Spleen (tissue), 11 donors: ENCODE results near the gene PTK7. TPM values are rescaled to one million over a fixed set of nuclear protein-coding genes. Genes with fewer than 3 reads are reported as not detected.

Experiments
- DNase-seq: peaks from one replicate; pipeline ENCODE4 v3.0.0-alpha.2; 2020
- H3K27ac ChIP-seq, 8 donors: fragments of 200-600 bp; sonication (generic) in 7 of 8; 1 replicate in 4 of 8; 2 replicates in 4 of 8; pipeline versions ENCODE4 v1.5.0 to v1.8.0; 2016 to 2021; ENCODE audit warnings: inconsistent platforms in 4 of 8, mild to moderate bottlenecking in 4 of 8, moderate library complexity in 1 of 8
- H3K27me3 ChIP-seq, 7 donors: fragments of 200-600 bp; sonication (generic) in 6 of 7; replicated peaks in 1 of 7; 1 replicate in 4 of 7; 2 replicates in 3 of 7; pipeline versions ENCODE4 v1.5.0 to v1.8.0; 2016 to 2021; ENCODE audit warnings: inconsistent platforms in 3 of 7, mild to moderate bottlenecking in 1 of 7
- H3K36me3 ChIP-seq, 6 donors: fragments of 200-600 bp; sonication (generic) in 5 of 6; 1 replicate in 4 of 6; 2 replicates in 2 of 6; pipeline versions ENCODE4 v1.5.0 to v1.8.0; 2016 to 2021; ENCODE audit warnings: inconsistent platforms in 2 of 6
- H3K4me1 ChIP-seq, 6 donors: fragments of 200-600 bp; sonication (generic) in 5 of 6; 1 replicate in 3 of 6; 2 replicates in 3 of 6; pipeline versions ENCODE4 v1.5.0 to v1.8.0; 2016 to 2021; ENCODE audit warnings: inconsistent platforms in 3 of 6
- H3K4me3 ChIP-seq, 8 donors: fragments of 200-600 bp; sonication (generic) in 7 of 8; 1 replicate in 4 of 8; 2 replicates in 4 of 8; pipeline versions ENCODE4 v1.5.0 to v1.8.0; 2016 to 2021; ENCODE audit warnings: inconsistent platforms in 4 of 8, mild to moderate bottlenecking in 4 of 8, moderate library complexity in 2 of 8
- H3K9me3 ChIP-seq, 8 donors: fragments of 200-600 bp; sonication (generic) in 7 of 8; 1 replicate in 4 of 8; 2 replicates in 4 of 8; pipeline versions ENCODE4 v1.5.0 to v1.8.0; 2016 to 2021; ENCODE audit warnings: inconsistent platforms in 4 of 8
- CTCF ChIP-seq, 11 experiments: fragments of 200-600 bp in 7 of 11; fragments of 450-650 bp in 4 of 11; sonication (generic) in 4 of 11; IDR thresholded peaks in 8 of 11; conservative IDR thresholded peaks in 3 of 11; 1 replicate in 7 of 11; 2 replicates in 4 of 11; pipeline versions ENCODE4 v1.4.0 to v1.8.0; 2016 to 2021; ENCODE audit warnings: antibody characterized with exemption in 11 of 11, inconsistent platforms in 4 of 11, mild to moderate bottlenecking in 1 of 11
- POLR2A ChIP-seq, 3 donors: fragments of 450-650 bp; IDR thresholded peaks; one replicate each; pipeline ENCODE4 v1.5.1; 2017; ENCODE audit warnings: antibody characterized with exemption in 3 of 3, mild to moderate bottlenecking in 1 of 3
- POLR2AphosphoS5 ChIP-seq, 3 donors: sonication (generic); formaldehyde crosslinking; IDR thresholded peaks; one replicate each; pipeline ENCODE4 v1.5.1; 2017; ENCODE audit warnings: antibody characterized with exemption in 3 of 3
- WGBS, 5 donors: extraction: QIAGEN DNeasy Blood & Tissue Kit in 3 of 5; methylation state at CpG; one replicate each; pipeline versions ENCODE4 v1.1.5 to v1.1.7; 2013 to 2018; 5-methylcytosine and 5-hydroxymethylcytosine counted together
- intact Hi-C: fragments of 100-400 bp; cut with DNase I; formaldehyde crosslinking; loops from one replicate; pipeline ENCODE4 v1.15.0; 2023; ENCODE audit warnings: low total_unique reads
- polyA plus RNA-seq, 3 donors: library from polyadenylated mRNA; stranded (reverse); fragments of 200-250 nt; gene quantifications; one replicate each; pipeline ENCODE4 v1.2.1, GENCODE V29; 2013
- total RNA-seq, 7 donors: library from RNA; depleted of rRNA in 3 of 7; stranded (reverse); fragments of >200 nt in 3 of 7; fragmentation: NEBNext Ultra II Directional in 4 of 7; extraction: Animal tissue kit (Norgen Biotek cat#: 25700) in 4 of 7; gene quantifications; one replicate each; pipeline versions ENCODE4 v1.1.0 to v1.2.1, GENCODE V29; 2016 to 2021
- donor health status: healthy with polysubstance abuse.
- donor health status: DM: no; HTN: no; CAD: no; lungs with moderate emphysema.
- donor health status: DM: no; HTN: no; CAD: no.
- donor health status: Bipolar disorder and iron deficiency.
- donor health status: healthy.
- donor health status: DM: no; HTN: no; CAD: no.
- donor health status: DM: yes; HTN: yes; CAD: no.

The PTK7 gene
- total and polyA plus RNA-seq, 10 donors: 6.0 to 66.4 (median 25.9) TPM

- no peak overlapping the region for H3K27ac ChIP-seq
- H3K36me3 ChIP-seq: no peaks in the 10 kb centered on the region
- no peak for DNase-seq
- intact Hi-C loops: no loop called here
- 66 to 85% (median 80%) methylated on average over 2 to 4 of the region's 4 CpGs for WGBS, 5 donors
- no peak for TF ChIP-seq POLR2AphosphoS5 (IDR thresholded peaks at IDR 0.05)
- TF ChIP-seq CTCF (IDR thresholded peaks at IDR 0.05 in 8 of 11, conservative IDR thresholded peaks at IDR 0.05 in 3 of 11): no peak
- TF ChIP-seq POLR2A (IDR thresholded peaks at IDR 0.05): no peak
- no peaks in the 10 kb centered on the region for H3K9me3 ChIP-seq
- peaks cover 0 to 24% (median 5%) of the 10 kb centered on the region in 6 donors for H3K4me1 ChIP-seq
- no peak overlapping the region for H3K4me3 ChIP-seq
- no peaks in the 10 kb centered on the region for H3K27me3 ChIP-seq
These were observed 43.4 kb downstream of the PTK7 start for GRCh38 chr6:43119482-43119881.

- WGBS, 5 donors: 88 to 95% (median 91%) methylated on average over 9 of the region's 9 CpGs
- Histone ChIP-seq H3K4me1 (peaks cover 0 to 23% (median 5%) of the 10 kb centered on the region in 6 donors), H3K27me3 (no peaks in the 10 kb centered on the region), H3K36me3 (no peaks in the 10 kb centered on the region), H3K27ac (no peak overlapping the region), H3K4me3 (no peak overlapping the region), H3K9me3 (no peaks in the 10 kb centered on the region)
- no peak for TF ChIP-seq POLR2A (IDR thresholded peaks at IDR 0.05)
- TF ChIP-seq POLR2AphosphoS5 (IDR thresholded peaks at IDR 0.05): no peak
- TF ChIP-seq CTCF (IDR thresholded peaks at IDR 0.05 in 8 of 11, conservative IDR thresholded peaks at IDR 0.05 in 3 of 11): no peak
- intact Hi-C loops: no loop called here
- DNase-seq: peak; percentile 32
These were observed 44.1 kb downstream of the PTK7 start for GRCh38 chr6:43120101-43120763.

- H3K9me3 ChIP-seq: no peaks in the 10 kb centered on the region
- WGBS, 5 donors: 61 to 85% (median 77%) methylated on average over 9 of the region's 9 CpGs
- H3K27ac ChIP-seq: no peak overlapping the region
- no peaks in the 10 kb centered on the region for H3K27me3 ChIP-seq
- TF ChIP-seq CTCF (IDR thresholded peaks at IDR 0.05 in 8 of 11, conservative IDR thresholded peaks at IDR 0.05 in 3 of 11): no peak
- no peak for TF ChIP-seq POLR2AphosphoS5 (IDR thresholded peaks at IDR 0.05)
- no peak for TF ChIP-seq POLR2A (IDR thresholded peaks at IDR 0.05)
- peaks cover 0 to 13% (median 3%) of the 10 kb centered on the region in 6 donors for H3K4me1 ChIP-seq
- peak; percentile 17 for DNase-seq
- H3K4me3 ChIP-seq: no peak overlapping the region
- intact Hi-C loops: no loop called here
- no peaks in the 10 kb centered on the region for H3K36me3 ChIP-seq
These were observed 45.1 kb downstream of the PTK7 start for GRCh38 chr6:43120944-43121913.

DNA sequence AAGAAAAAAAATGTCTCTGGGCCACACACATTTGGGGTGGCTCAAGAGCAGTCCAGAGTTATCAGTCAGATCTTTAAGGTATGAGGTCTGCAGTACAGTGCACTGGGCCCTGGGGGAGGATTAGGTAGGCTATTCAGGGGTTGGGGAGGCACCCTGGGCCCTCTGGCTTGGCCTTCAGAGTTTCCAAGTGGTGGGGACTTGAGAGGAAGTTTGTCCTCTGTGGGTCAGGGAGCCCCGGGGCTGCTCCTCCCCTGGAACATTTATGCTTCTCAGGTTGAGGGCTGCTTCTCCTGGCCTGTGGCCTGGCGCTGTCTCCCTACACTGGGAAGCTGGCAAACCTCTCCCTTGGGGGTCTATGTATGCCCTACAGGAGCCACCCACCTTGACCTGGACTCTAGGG is 46.0 kb downstream of the PTK7 start:
- TF ChIP-seq POLR2AphosphoS5 (IDR thresholded peaks at IDR 0.05) (no peak), CTCF (IDR thresholded peaks at IDR 0.05 in 8 of 11, conservative IDR thresholded peaks at IDR 0.05 in 3 of 11) (no peak), POLR2A (IDR thresholded peaks at IDR 0.05) (no peak)
- Histone ChIP-seq H3K9me3 (no peaks in the 10 kb centered on the region), H3K4me3 (no peak overlapping the region), H3K27ac (no peak overlapping the region), H3K27me3 (no peaks in the 10 kb centered on the region), H3K36me3 (no peaks in the 10 kb centered on the region), H3K4me1 (peaks cover 0 to 9% (median 0%) of the 10 kb centered on the region in 6 donors)
- intact Hi-C loops: no loop called here
- peak; percentile 35 for DNase-seq
- 55 to 78% (median 60%) methylated on average over 2 of the region's 2 CpGs for WGBS, 5 donors
